Erythroblast (primary cell): Measurements from ENCODE around the gene FYB1.

Experiments used
- GATA1 ChIP-seq: IDR thresholded peaks from 2 replicates; pipeline ENCODE4 v1.6.1; 2011; ENCODE audit warnings: low read depth, mild to moderate bottlenecking, control low read depth, low read length, moderate library complexity
- POLR2A ChIP-seq: IDR thresholded peaks from 2 replicates; pipeline ENCODE4 v1.6.1; 2011; ENCODE audit warnings: mild to moderate bottlenecking, low read length

DNA sequence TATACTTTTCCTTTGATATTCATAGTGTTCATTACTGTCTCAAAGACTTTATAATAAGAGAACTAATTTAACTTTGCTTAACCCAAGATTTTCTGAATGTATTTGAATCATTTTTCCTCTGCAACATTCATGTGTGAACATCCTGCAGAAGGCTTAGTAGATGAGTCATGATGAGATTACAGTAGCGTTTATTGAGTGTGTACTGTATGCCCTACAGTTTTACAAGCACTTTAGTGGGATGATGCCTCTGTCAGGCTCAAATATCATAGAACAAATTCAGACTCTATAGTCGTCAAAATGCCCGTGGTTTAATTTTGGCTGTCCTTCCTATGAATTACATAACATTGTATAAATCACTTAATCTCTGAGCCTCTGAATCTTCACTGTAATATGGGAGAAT, 41.2 kb downstream of the FYB1 start:
- no peak for TF ChIP-seq POLR2A
- no peak for TF ChIP-seq GATA1
